ENCODE measurements around the gene NAT16. TPM values are rescaled to one million over a fixed set of nuclear protein-coding genes. Genes with fewer than 3 reads are reported as not detected.

NAT16 gene
- total and polyA plus RNA-seq, 2 of the 4 experiments (the other 2 are of a cell fraction): 0.05 TPM; not detected in 1

DNA sequence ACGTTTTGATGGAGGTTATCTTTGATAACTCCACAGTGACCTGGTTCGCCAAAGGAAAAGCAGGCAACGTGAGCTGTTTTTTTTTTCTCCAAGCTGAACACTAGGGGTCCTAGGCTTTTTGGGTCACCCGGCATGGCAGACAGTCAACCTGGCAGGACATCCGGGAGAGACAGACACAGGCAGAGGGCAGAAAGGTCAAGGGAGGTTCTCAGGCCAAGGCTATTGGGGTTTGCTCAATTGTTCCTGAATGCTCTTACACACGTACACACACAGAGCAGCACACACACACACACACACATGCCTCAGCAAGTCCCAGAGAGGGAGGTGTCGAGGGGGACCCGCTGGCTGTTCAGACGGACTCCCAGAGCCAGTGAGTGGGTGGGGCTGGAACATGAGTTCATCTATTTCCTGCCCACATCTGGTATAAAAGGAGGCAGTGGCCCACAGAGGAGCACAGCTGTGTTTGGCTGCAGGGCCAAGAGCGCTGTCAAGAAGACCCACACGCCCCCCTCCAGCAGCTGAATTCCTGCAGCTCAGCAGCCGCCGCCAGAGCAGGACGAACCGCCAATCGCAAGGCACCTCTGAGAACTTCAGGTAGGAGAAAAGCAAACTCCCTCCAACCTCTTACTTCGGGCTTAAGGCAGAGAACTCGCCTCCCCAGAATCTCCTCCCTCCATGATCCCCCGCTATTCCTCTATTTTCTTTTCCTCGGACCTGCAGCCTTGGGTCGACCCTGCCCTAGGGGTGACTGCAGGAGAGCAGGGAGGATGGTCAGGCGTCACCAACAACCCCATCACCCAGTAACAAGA, 53.2 kb downstream of the NAT16 start, which contains the start of gene SERPINE1 (continued):
- TF ChIP-seq, protein P1, sequence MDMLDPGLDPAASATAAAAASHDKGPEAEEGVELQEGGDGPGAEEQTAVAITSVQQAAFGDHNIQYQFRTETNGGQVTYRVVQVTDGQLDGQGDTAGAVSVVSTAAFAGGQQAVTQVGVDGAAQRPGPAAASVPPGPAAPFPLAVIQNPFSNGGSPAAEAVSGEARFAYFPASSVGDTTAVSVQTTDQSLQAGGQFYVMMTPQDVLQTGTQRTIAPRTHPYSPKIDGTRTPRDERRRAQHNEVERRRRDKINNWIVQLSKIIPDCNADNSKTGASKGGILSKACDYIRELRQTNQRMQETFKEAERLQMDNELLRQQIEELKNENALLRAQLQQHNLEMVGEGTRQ (IDR thresholded peaks at IDR 0.05; ENCODE audit: low read depth, low read length): peak; percentile 25; the same call in 1 of the 2 replicates
- peak; percentile 5; the same call in 1 of the 2 replicates for TF ChIP-seq SMC3 (IDR thresholded peaks at IDR 0.05; ENCODE audit: low read depth, low read length)
